Tibial nerve (tissue), 4 donors: ENCODE results near the gene NDUFB5.

Experiments used
- CTCF ChIP-seq, 5 experiments: fragments of 200-600 bp in 3 of 5; fragments of 450-650 bp in 2 of 5; sonication (generic) in 3 of 5; IDR thresholded peaks; one replicate each; pipeline ENCODE4 v1.5.1; 2016 to 2019; ENCODE audit warnings: antibody characterized with exemption in 5 of 5, mild to moderate bottlenecking in 3 of 5, moderate library complexity in 2 of 5
- EP300 ChIP-seq, 2 donors: sonication (generic); formaldehyde crosslinking; IDR thresholded peaks; one replicate each; pipeline ENCODE4 v1.6.1; 2017; ENCODE audit warnings: antibody characterized with exemption in 2 of 2, mild to moderate bottlenecking in 1 of 2
- POLR2A ChIP-seq, 2 donors: fragments of 450-650 bp; IDR thresholded peaks; one replicate each; pipeline ENCODE4 v1.6.1; 2017; ENCODE audit warnings: antibody characterized with exemption in 2 of 2, mild to moderate bottlenecking in 2 of 2, moderate library complexity in 2 of 2

DNA sequence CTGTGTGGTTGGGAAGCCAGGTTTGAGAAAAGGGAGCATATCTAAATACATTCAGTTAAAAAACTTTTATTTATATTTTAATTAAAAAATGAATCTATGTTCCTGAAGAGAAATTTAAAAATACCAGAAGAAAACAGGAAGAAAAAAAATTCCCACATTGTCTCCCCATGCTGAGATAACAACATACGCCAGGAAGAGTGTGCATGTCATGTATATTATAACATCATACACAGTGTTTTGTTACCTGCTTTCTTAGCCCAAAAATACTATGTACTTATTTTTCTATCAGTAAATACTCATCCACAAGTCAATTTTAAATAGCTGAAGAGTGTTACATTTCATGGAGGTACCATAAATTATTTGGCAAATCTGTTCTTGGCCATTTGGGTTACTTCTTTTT lies 66.7 kb downstream of the NDUFB5 start:
- TF ChIP-seq CTCF (IDR thresholded peaks at IDR 0.05) (no peak), POLR2A (IDR thresholded peaks at IDR 0.05) (no peak), EP300 (IDR thresholded peaks at IDR 0.05) (no peak)
